ENCODE results near the gene DYRK1B.

DNA sequence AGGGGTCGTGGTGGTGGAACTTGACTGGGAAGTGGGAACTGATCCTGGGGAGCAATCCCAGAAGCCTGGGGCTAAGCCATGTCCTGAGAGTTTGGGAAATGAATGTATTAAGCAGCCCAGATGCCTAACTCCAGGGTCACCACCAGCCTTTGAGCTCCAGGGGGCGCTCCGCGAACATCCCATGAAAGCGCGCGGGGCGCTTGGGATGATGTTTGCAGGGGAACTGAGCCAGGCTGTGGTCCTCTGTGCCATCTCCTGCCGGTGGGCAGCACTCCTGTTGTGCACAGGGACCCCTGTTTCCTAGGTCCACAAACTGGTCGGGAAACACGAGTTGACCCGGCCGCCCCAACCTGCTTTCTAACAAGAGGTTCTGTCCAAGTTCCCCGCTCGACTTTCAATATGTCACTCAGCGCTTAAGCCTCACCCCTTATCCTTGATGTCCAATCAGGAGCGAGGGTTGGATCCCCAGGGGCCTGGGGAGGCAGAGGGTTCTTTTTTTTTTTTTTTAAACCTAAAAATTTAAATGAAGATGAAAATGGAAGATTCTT, 40.9 kb downstream of the DYRK1B start:
- TF ChIP-seq, protein P1, sequence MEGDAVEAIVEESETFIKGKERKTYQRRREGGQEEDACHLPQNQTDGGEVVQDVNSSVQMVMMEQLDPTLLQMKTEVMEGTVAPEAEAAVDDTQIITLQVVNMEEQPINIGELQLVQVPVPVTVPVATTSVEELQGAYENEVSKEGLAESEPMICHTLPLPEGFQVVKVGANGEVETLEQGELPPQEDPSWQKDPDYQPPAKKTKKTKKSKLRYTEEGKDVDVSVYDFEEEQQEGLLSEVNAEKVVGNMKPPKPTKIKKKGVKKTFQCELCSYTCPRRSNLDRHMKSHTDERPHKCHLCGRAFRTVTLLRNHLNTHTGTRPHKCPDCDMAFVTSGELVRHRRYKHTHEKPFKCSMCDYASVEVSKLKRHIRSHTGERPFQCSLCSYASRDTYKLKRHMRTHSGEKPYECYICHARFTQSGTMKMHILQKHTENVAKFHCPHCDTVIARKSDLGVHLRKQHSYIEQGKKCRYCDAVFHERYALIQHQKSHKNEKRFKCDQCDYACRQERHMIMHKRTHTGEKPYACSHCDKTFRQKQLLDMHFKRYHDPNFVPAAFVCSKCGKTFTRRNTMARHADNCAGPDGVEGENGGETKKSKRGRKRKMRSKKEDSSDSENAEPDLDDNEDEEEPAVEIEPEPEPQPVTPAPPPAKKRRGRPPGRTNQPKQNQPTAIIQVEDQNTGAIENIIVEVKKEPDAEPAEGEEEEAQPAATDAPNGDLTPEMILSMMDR (conservative IDR thresholded peaks at IDR 0.05 in 1 of 2, IDR thresholded peaks at IDR 0.05 in 1 of 2; ENCODE audit: low read depth in 1 of 2, low read length in 2 of 2), result peak; percentile 97 to 98
- TF ChIP-seq EZH2 (IDR thresholded peaks at IDR 0.05; ENCODE audit: low read length, missing control alignments), result no peak
